Embryonic facial prominence (tissue), 1 donor: ENCODE measurements around the gene GPR180.
"Not testable (repeated sequence)": the region's sequence is repeated elsewhere in the genome, so short reads cannot be mapped to it uniquely, and the experiment has no call there.

Source experiments
- DNase-seq: peaks from one replicate; pipeline ENCODE4 v3.0.0-alpha.2; 2016; ENCODE audit errors: extremely low spot score

GPR180 gene

DNA sequence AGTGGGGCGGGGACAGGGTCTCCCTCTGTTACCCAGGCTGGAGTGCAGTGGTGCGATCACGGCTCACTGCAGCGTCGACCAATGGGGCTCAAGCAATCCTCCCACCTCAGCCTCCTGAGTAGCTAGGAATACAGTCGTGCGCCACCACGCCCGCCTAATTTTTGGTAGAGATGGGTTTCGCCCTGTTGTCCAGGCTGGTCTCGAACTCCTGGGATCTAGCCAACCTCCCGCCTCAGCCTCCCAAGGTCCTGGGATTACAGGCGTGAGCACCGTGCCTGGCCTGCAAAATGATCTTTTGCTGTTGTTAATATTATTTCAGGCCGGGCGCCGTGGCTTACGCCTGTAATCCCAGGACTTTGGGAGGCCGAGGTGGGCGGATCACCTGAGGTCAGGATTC, 5.1 kb upstream of the GPR180 start:
- no peak for DNase-seq

- no peak for DNase-seq
Observed at GRCh38 chr13:94598281-94598680, 3.4 kb upstream of the GPR180 start.

GRCh38 chr13:94599877-94600276, 1.8 kb upstream of the GPR180 start:
- no peak for DNase-seq

DNA sequence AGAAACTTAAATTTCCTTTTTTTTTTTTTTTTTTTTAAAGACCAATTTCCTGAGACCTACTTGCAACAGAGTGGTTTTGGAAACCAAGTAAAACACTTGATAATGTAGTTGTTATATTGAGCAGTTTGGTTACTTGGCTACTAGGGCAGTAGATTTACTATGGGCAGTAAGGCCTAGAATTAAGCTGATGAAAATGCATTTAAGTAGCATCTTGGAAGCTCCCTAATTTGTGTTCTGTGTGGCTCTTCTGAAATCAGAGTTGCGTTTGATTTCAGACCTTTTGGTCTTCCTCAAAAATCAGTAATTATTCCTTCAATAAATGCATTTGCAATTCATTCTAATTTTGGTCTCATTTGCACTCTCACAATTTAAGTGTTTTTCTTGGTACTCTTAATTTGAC, 810 bp downstream of the GPR180 start:
- DNase-seq = no peak

DNA sequence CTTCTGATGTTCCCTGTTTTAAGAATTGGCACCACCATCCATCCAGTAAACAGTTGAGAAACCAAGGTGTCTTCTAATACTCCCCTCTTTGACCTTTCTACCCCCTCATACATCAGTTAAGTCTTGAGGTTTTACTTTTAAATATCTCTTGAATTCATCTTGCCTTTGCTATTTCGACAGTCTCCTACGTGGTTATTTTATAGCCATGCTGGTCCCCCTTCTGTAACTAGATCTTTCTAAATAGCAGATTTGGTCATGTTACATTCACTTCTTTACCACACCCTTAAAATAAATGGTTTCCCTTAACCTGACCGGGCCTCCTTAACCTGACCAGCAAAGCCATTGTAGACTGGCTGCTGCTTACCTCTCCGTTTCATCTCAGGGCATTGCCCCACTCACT, 5.4 kb downstream of the GPR180 start:
- no peak for DNase-seq

DNA sequence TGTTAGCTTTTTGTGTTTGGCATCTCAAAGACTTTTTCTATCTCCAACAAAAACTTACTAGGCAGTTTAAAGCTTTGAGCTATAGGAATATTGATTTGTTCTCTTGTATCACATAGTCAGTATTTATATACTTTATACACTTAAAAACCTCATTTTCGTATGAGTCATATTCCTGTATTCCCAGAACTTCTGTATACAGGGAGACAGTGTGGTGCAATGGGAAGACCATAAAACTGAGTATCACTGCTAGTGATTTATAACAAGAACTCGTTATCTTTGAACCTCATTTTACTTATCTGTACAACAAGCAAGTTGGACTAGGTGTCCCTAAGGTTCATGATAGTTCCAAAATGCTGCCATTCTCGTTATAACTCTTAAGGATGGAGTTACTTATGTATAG, 6.3 kb downstream of the GPR180 start:
- no peak for DNase-seq

DNA sequence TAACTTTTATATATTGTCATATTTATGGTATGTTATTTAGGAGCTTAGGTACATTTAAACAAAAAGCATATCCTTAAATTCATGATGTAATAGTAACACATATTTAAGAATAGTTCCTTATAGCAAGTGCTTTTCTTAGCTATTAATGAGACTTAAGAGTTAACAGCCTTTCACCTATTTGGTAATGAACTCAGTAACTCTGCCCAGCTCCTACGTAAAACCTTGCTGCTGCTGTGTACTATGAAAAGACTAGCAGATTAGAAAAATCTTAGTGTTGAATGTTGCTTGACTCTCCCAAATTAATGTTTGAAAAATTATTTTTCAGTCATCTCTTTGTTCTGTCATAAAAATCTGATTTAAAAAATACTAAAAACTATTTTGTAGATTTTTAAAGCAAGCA, 6.9 kb downstream of the GPR180 start:
- DNase-seq = no peak

- DNase-seq = no peak
Observed at GRCh38 chr13:94609196-94609595, 7.5 kb downstream of the GPR180 start.

DNA sequence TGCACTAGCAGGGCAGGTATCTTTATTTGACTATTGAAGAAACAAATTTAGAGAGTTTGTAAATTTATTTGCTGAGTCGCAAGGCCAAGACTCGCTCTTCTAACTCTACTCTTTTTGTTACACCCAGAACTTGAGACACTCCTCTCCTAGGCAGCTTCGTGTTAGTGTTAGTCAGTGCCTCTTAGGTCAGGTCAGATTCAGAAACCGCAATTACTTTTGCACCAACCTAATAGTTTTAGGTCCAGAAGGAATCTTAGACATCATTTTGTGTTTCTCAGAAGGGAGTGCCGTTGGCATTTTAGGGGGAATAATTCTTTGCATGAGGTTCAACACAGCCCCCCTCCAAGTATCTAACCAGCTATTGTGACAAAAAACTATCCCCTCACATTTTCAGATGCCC, 8.8 kb downstream of the GPR180 start:
- no peak for DNase-seq

DNA sequence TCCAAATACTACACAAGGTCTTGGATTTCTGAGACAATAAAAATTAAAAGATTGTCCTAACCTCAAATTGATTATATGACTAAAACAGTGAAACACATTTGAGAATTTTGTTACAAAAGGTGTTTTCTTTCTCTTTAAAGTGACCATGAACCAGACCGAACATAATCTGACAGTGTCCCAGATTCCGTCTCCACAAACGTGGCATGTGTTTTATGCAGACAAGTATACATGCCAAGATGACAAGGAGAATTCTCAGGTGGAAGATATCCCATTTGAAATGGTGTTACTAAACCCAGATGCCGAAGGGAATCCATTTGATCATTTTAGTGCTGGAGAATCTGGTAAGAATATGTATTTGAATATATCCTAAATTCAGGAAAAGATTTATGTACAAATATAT, 10.4 kb downstream of the GPR180 start:
- DNase-seq = no peak

GRCh38 chr13:94613051-94613450, 11.4 kb downstream of the GPR180 start:
- DNase-seq = no peak

DNA sequence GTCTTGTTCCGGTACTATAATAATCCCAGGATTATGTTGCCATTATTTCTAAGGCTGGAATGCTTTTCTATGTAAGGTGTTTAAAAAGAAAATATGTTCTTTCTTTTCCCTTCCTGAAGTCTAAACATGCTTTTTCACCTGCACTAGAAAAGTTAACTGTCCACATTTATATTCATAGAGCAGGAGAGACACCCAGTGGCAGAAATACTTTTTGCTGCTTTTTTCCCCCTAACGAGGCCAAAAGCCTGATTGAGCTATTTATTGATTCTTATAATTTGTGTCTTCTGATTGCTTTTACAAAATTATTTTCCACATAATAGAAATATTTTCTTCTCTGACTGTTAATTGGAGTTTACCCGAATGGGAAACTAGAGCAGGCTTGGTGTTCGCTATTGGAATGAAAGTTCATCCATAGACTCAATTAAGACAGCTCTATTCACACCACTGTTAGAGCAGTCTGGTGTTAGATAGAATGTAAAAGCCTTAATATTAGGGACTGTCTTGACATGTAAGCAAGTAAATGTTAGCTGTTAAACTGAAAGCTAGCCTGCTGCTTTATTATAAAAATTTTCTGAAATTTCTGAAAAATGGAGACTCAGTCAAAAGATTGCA, 15.8 kb downstream of the GPR180 start:
- DNase-seq = no peak

GRCh38 chr13:94620286-94620896, 18.7 kb downstream of the GPR180 start:
- no peak for DNase-seq

GRCh38 chr13:94622344-94622743, 20.7 kb downstream of the GPR180 start:
- DNase-seq = no peak

DNA sequence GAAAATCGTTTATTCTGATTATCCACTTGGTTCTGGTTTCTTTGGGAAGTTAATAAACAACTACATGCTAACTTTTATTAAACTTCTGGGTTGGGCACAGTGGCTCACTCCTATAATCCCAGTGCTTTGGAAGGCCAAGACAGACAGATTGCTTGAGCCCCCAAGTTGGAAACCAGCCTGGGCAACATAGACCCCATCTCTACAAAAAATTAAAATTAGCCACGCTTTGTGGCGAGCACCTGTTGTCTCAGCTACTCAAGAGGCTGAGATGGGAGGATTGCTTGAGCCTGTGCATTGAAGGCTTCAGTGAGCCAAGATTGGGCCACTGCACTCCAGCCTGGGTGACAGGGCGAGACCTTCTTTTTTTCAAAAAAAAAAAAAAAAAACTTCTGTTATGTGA, 21.7 kb downstream of the GPR180 start:
- no peak for DNase-seq

GRCh38 chr13:94630858-94631257, 29.2 kb downstream of the GPR180 start:
- DNase-seq = no peak

- DNase-seq = no peak
Observed at GRCh38 chr13:94632226-94632980, 30.7 kb downstream of the GPR180 start.

GRCh38 chr13:94636096-94636495, 34.4 kb downstream of the GPR180 start:
- not testable (repeated sequence) for DNase-seq

DNA sequence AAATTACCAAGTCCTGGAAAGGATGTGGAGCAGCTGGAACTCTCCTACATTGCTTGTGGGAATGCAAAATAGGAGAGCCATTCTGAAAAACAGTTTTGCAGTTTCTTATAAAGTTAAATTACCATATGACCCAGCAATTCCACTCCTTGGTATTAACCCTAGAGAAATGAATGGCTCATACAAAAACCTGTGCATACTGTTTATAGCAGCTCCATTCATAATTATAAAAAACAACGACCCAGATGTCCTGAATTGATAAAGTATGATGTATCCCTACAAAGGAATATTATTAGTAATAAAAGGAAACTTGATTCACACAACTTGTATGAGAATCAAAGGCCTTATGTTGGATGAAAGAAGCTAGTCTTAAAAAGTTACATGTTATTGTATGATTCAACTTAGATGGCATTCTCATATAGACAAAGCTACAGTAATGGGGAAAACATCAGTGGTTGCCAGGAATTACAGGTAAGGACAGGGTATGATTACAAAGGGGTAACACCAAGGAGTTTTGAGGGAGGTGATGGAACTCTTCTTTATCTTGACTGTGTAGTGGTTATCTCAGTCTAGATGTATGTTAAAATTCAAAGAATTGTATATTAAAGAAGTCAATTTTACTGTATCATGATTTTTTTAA, 35.4 kb downstream of the GPR180 start:
- DNase-seq = no peak

- DNase-seq = not testable (repeated sequence)
Observed at GRCh38 chr13:94637677-94638076, 36.0 kb downstream of the GPR180 start.

- no peak for DNase-seq
Observed at GRCh38 chr13:94640721-94641120, 39.1 kb downstream of the GPR180 start.

DNA sequence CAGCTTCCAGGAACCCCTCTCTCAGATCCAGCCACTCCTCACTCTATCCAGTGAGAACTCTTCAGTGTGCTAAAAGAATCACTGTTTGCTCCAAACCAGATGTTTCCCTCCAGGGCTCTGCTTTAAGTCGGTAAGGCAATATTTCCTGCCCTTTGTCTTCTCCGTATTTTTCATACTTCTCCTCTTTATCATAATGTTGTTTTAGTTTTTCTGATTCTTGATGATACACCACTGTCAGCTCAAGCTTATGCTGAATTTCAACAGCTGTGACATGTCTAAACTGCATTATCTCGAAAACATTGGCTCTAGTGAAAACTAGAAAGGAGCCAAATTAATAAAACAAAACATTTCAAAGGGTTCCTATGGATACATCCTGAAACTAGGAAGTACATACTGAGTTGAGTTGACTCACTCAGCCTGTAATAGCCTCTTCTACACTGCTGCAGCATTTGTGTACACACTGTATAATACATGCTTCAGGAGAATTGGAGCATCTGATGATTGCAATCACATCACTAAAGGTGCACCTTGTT, 39.8 kb downstream of the GPR180 start:
- peak; percentile 60 for DNase-seq
